Ovary (tissue), 9 donors: Measurements from ENCODE around the gene UGT1A10. TPM values are rescaled to one million over a fixed set of nuclear protein-coding genes. Genes with fewer than 3 reads are reported as not detected.

Experiments
- DNase-seq, 5 donors: peaks; one replicate each; pipeline ENCODE4 v3.0.0-alpha.2; 2019 to 2020
- H3K27ac ChIP-seq, 2 donors: fragments of 200-600 bp; one replicate each; pipeline versions ENCODE4 v1.5.1 to v1.8.0; 2019 to 2022
- H3K27me3 ChIP-seq: fragments of 200-600 bp; one replicate; pipeline ENCODE4 v1.8.0; 2022
- H3K36me3 ChIP-seq: fragments of 200-600 bp; sonication (generic); one replicate; pipeline ENCODE4 v1.5.1; 2019
- H3K4me1 ChIP-seq: one replicate; pipeline ENCODE4 v1.8.1; 2013; ENCODE audit warnings: mild to moderate bottlenecking, moderate library complexity; ENCODE audit not compliant: insufficient read depth
- H3K4me3 ChIP-seq: fragments of 200-600 bp; sonication (generic); one replicate; pipeline ENCODE4 v1.5.1; 2017
- H3K9me3 ChIP-seq, 2 donors: fragments of 200-600 bp in 1 of 2; sonication (generic) in 1 of 2; one replicate each; pipeline versions ENCODE4 v1.5.1 to v1.8.1; 2013 to 2019; ENCODE audit warnings: mild to moderate bottlenecking in 1 of 2, moderate library complexity in 1 of 2
- CTCF ChIP-seq, 3 donors: fragments of 450-650 bp in 2 of 3; fragments of 200-600 bp in 1 of 3; IDR thresholded peaks; one replicate each; pipeline versions ENCODE4 v1.5.1 to v1.8.0; 2016 to 2022; ENCODE audit warnings: antibody characterized with exemption in 3 of 3, mild to moderate bottlenecking in 1 of 3
- EP300 ChIP-seq: sonication (generic); formaldehyde crosslinking; IDR thresholded peaks from one replicate; pipeline ENCODE4 v1.6.1; 2017; ENCODE audit warnings: antibody characterized with exemption
- POLR2A ChIP-seq: fragments of 450-650 bp; IDR thresholded peaks from one replicate; pipeline ENCODE4 v1.6.1; 2017; ENCODE audit warnings: antibody characterized with exemption, mild to moderate bottlenecking, moderate library complexity
- WGBS, 3 donors: extraction: QIAGEN DNeasy Blood & Tissue Kit in 1 of 3; methylation state at CpG; one replicate each; pipeline versions ENCODE4 v1.1.5 to v1.1.7; 2013 to 2017; 5-methylcytosine and 5-hydroxymethylcytosine counted together
- intact Hi-C, 4 donors: fragments of 100-400 bp; cut with DNase I; formaldehyde crosslinking; loops; one replicate each; pipeline versions ENCODE4 v1.11.0 to v1.15.1; 2022 to 2023
- polyA plus RNA-seq, 2 donors: library from polyadenylated mRNA; stranded (reverse); fragments of 200-250 nt in 1 of 2; fragments of 350-450 nt in 1 of 2; fragmentation: Illumina TruSeq in 1 of 2; extraction: RNeasy Lipid Tissue Mini Kit (QIAGEN cat#74804) in 1 of 2; gene quantifications; one replicate each; pipeline ENCODE4 v1.2.3, GENCODE V29; 2013 to 2014
- total RNA-seq, 7 donors: library from RNA; depleted of rRNA in 2 of 7; stranded (reverse); fragments of >200 nt in 2 of 7; fragmentation: NEBNext Ultra II Directional in 3 of 7; extraction: Animal tissue kit (Norgen Biotek cat#: 25700) in 3 of 7; gene quantifications; one replicate each; pipeline versions ENCODE4 v1.1.0 to v1.2.4, GENCODE V29; 2016 to 2023
- donor health status: DM: no; HTN: no; CAD: no; lungs with moderate emphysema.
- donor health status: DM: no; HTN: no; CAD: no.
- donor health status: Bipolar disorder and iron deficiency.
- donor health status: DM: yes; HTN: yes; CAD: no.
- donor health status: DM: no; HTN: no; CAD: no.
- donor health status: DM: yes; HTN: yes; CAD: no.

Gene UGT1A10
- total and polyA plus RNA-seq, 9 donors, result not detected

GRCh38 chr2:233803994-233804393, 167.7 kb downstream of the UGT1A10 start:
- Histone ChIP-seq H3K4me3 (no peak overlapping the region), H3K9me3 (no peaks in the 10 kb centered on the region), H3K27ac (no peak overlapping the region), H3K4me1 (no peaks in the 10 kb centered on the region), H3K27me3 (no peaks in the 10 kb centered on the region), H3K36me3 (no peaks in the 10 kb centered on the region)
- TF ChIP-seq POLR2A (no peak), EP300 (no peak), CTCF (IDR thresholded peaks at IDR 0.05) (no peak)
- DNase-seq, result no peak
- intact Hi-C loops, result no loop called here
- 59 to 73% (median 60%) methylated on average over 8 of the region's 8 CpGs for WGBS, 3 donors

- H3K4me3 ChIP-seq, result no peak overlapping the region
- H3K27me3 ChIP-seq, result no peaks in the 10 kb centered on the region
- no peak for TF ChIP-seq CTCF (IDR thresholded peaks at IDR 0.05)
- no peak for TF ChIP-seq POLR2A
- TF ChIP-seq EP300, result no peak
- no peak overlapping the region for H3K27ac ChIP-seq
- 71 to 80% (median 73%) methylated on average over 12 of the region's 12 CpGs for WGBS, 3 donors
- DNase-seq, result peak in 2 of 5 donors; percentile 5 to 22
- no peaks in the 10 kb centered on the region for H3K9me3 ChIP-seq
- intact Hi-C loops, result no loop called here
- H3K36me3 ChIP-seq, result no peaks in the 10 kb centered on the region
- H3K4me1 ChIP-seq, result no peaks in the 10 kb centered on the region
These were observed 171.1 kb downstream of the UGT1A10 start for GRCh38 chr2:233807215-233807865.

GRCh38 chr2:233807966-233808935, 172.0 kb downstream of the UGT1A10 start:
- Histone ChIP-seq H3K4me1 (no peaks in the 10 kb centered on the region), H3K27ac (no peak overlapping the region), H3K4me3 (no peak overlapping the region), H3K27me3 (no peaks in the 10 kb centered on the region), H3K9me3 (no peaks in the 10 kb centered on the region), H3K36me3 (no peaks in the 10 kb centered on the region)
- DNase-seq, result peak in 1 of 5 donors; percentile 10
- no peak for TF ChIP-seq EP300
- TF ChIP-seq CTCF (IDR thresholded peaks at IDR 0.05), result no peak
- TF ChIP-seq POLR2A, result no peak
- WGBS, 3 donors, result 61 to 76% (median 68%) methylated on average over 10 of the region's 10 CpGs
- intact Hi-C loops, result no loop called here

- no peak overlapping the region for H3K4me3 ChIP-seq
- no peaks in the 10 kb centered on the region for H3K4me1 ChIP-seq
- no peaks in the 10 kb centered on the region for H3K36me3 ChIP-seq
- no peak overlapping the region for H3K27ac ChIP-seq
- intact Hi-C loops, result no loop called here
- no peaks in the 10 kb centered on the region for H3K9me3 ChIP-seq
- 77 to 85% (median 80%) methylated on average over 6 of the region's 6 CpGs for WGBS, 3 donors
- DNase-seq, result no peak
- TF ChIP-seq CTCF (IDR thresholded peaks at IDR 0.05), result no peak
- no peak for TF ChIP-seq POLR2A
- no peak for TF ChIP-seq EP300
- H3K27me3 ChIP-seq, result no peaks in the 10 kb centered on the region
These were observed 174.1 kb downstream of the UGT1A10 start for GRCh38 chr2:233810385-233810784.
